Fibroblast of gingiva (primary cell): Measurements from ENCODE around the gene FHIP1B.

Experiments used
- DNase-seq: peaks from one replicate; pipeline ENCODE4 v3.0.0-alpha.2; 2011; ENCODE audit warnings: low read depth

The FHIP1B gene

GRCh38 chr11:6201481-6201880, 33.0 kb downstream of the FHIP1B start:
- no peak for DNase-seq

DNA sequence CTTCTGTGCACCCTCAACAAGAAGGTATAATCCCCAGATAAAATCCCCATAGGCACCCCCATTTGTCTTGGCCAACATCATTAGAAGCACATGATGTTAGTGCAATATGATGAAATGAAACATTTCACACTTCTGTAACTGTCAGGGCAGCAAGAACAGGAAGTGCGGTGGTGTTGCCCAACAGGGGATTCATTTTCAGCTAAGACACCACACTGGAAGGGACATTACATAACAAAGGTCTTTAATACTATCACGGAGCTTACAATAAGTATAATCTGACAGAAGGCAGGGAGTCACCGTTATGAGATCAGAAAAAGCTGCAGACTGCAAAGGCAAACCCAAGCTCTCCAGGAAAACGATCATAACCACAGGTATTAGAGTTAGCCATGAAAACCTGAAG, 33.5 kb downstream of the FHIP1B start:
- no peak for DNase-seq

DNA sequence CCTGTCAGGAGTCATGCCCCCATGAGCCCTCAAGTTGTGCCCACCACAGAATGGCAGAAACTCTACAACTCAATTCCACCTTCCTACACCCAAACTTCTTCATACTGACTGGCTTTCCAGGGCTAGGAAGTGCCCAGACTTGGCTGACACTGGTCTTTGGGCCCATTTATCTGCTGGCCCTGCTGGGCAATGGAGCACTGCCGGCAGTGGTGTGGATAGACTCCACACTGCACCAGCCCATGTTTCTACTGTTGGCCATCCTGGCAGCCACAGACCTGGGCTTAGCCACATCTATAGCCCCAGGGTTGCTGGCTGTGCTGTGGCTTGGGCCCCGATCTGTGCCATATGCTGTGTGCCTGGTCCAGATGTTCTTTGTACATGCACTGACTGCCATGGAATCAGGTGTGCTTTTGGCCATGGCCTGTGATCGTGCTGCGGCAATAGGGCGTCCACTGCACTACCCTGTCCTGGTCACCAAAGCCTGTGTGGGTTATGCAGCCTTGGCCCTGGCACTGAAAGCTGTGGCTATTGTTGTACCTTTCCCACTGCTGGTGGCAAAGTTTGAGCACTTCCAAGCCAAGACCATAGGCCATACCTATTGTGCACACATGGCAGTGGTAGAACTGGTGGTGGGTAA, 35.1 kb downstream of the FHIP1B start, which contains the start of gene OR52W1:
TSS of gene OR52W1 (plus strand) at position 51 of the 637 bp plus-strand sequence. CDS start at position 51, 0 bp downstream.
- DNase-seq: no peak

GRCh38 chr11:6197466-6198200, 36.8 kb downstream of the FHIP1B start:
- no peak for DNase-seq

DNA sequence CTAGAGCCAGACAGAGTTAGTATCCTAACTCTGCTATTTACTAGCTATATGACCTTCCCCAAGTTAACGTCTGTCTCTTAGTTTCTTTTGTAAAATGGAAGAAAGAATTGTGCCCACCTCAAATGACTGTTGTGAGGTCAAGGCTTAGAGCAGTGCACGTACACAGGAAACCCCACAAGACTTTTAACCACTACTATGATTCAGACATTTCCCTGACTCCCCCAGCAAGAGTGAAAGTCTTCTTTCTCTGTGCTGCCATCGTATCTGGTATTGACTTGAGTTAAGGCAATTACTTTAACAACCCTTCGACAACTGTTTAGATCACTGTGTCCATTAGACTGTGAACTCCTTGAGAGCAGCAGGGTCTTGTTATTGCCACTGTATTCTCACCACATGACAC, 38.0 kb downstream of the FHIP1B start:
- no peak for DNase-seq

DNA sequence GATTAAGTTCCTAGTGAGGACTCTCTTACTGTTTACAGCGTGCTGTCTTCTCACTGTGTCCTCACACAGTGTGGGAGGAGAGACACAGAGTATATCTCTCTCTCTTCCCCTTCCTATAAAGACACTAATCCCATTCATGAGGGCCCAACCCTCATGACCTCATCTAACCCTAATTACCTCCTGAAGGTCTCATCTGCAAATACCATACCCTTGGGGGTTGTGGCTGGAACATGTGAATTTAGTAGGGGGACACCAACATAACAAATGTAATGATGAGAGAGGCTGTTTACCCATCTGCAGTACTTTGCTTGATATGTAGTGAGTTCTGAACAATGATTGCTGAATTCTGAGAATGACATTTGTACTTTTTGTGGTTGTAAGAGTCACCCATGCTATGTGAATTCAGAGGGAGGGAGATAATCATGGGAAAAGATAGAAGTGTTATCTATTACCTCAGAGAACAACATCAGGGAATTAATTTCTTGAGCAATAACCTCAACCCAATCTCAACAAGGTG, 40.3 kb downstream of the FHIP1B start:
- no peak for DNase-seq

DNA sequence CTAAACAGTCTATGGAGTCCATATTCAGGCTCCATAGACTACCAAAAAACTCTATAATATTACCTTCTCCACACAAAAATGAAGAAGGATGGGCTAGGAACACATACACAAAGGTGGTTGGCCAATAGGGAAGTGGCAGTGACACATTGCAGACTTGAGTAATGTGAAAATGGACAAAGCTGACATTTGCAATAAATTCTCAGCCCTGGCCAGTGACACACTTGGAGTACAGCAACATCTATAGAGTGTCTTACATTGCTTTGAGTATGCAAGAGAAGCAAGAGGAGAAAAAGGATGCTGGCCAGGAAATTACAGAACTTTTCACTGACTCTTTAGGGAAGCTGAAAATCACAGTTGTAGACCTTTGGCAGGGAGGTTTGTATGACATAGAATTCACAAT, 42.7 kb downstream of the FHIP1B start:
- DNase-seq: no peak

GRCh38 chr11:6175440-6175839, 59.0 kb downstream of the FHIP1B start:
- no peak for DNase-seq

- DNase-seq: no peak
These were observed 64.2 kb downstream of the FHIP1B start, which contains the start of gene OR52B2 for GRCh38 chr11:6170226-6170625. OR52B2 (minus strand) TSS chr11:6170326; CDS start chr11:6170326, 0 bp downstream.
